H1 (cell line): ENCODE measurements around the gene PCDH9.

Source experiments
- PHF8 ChIP-seq: fragments of 200-600 bp; sonication (generic); conservative IDR thresholded peaks from 2 replicates; pipeline ENCODE4 v1.7.1; 2012; ENCODE audit warnings: low read depth, mild to moderate bottlenecking, inconsistent platforms, low read length, moderate library complexity
- TF ChIP-seq, protein P1 (sequence below), 3 experiments: IDR thresholded peaks; 1 replicate in 2 of 3; 2 replicates in 1 of 3; pipeline versions ENCODE4 v1.5.1 to v1.6.1; 2011; ENCODE audit warnings: low read length in 3 of 3, mild to moderate bottlenecking in 3 of 3, inconsistent platforms in 2 of 3, low read depth in 1 of 3, moderate library complexity in 1 of 3; ENCODE audit not compliant: insufficient read depth in 1 of 3; ENCODE audit errors: control extremely low read depth in 1 of 3

- TF ChIP-seq, protein P1, sequence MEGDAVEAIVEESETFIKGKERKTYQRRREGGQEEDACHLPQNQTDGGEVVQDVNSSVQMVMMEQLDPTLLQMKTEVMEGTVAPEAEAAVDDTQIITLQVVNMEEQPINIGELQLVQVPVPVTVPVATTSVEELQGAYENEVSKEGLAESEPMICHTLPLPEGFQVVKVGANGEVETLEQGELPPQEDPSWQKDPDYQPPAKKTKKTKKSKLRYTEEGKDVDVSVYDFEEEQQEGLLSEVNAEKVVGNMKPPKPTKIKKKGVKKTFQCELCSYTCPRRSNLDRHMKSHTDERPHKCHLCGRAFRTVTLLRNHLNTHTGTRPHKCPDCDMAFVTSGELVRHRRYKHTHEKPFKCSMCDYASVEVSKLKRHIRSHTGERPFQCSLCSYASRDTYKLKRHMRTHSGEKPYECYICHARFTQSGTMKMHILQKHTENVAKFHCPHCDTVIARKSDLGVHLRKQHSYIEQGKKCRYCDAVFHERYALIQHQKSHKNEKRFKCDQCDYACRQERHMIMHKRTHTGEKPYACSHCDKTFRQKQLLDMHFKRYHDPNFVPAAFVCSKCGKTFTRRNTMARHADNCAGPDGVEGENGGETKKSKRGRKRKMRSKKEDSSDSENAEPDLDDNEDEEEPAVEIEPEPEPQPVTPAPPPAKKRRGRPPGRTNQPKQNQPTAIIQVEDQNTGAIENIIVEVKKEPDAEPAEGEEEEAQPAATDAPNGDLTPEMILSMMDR (IDR thresholded peaks at IDR 0.05; ENCODE audit: control extremely low read depth in 1 of 3, insufficient read depth in 1 of 3, low read depth in 1 of 3, low read length in 3 of 3), result no peak
- TF ChIP-seq PHF8, result no peak
Observed at GRCh38 chr13:66623129-66623820, 606.9 kb downstream of the PCDH9 start.
